Endothelial cell of umbilical vein (primary cell): ENCODE data around the gene CFAP45. TPM values are rescaled to one million over a fixed set of nuclear protein-coding genes. Genes with fewer than 3 reads are reported as not detected.

Experiments
- BruUV-seq: library from RNA; stranded (reverse); fragments of 400-500 nt; replicated peaks from 2 replicates; lab custom pipeline; 2021; lab: Mats Ljungman, UMichigan
- CTCF ChIA-PET: fragments of 300-600, 350-600 bp; sonication (Branson Sonifier 250); formaldehyde crosslinking; loops from one replicate; lab custom pipeline; 2021; ENCODE audit warnings: antibody characterized with exemption, inconsistent platforms; lab: Charles Lee
- POLR2A ChIA-PET: fragments of 300-600, 350-600 bp; sonication (Branson Sonifier 250); formaldehyde crosslinking; loops from one replicate; lab custom pipeline; 2021; ENCODE audit warnings: antibody characterized with exemption, inconsistent platforms; lab: Charles Lee
- DNase-seq: peaks from one replicate; pipeline ENCODE4 v3.0.0-alpha.2; 2011; ENCODE audit warnings: low read depth, low spot score
- FAIRE-seq: peaks from 2 replicates; lab custom pipeline; 2011; peaks lifted over from hg19 to GRCh38; lab: Jason Lieb, UNC
- H2AFZ ChIP-seq: 2 replicates; pipeline ENCODE4 v1.6.0; 2012; ENCODE audit warnings: low read depth, low read length, control low read depth, inconsistent platforms
- H3K27ac ChIP-seq: 2 replicates; pipeline ENCODE4 v1.5.1; 2011; ENCODE audit warnings: low read depth, mild to moderate bottlenecking, control low read depth, low read length, moderate library complexity; ENCODE audit not compliant: insufficient read depth
- H3K27me3 ChIP-seq, 2 experiments: 2 replicates each; pipeline versions ENCODE4 v1.6.0 to v1.6.1; 2011; ENCODE audit warnings: low read length in 2 of 2, mixed read lengths in 1 of 2; ENCODE audit not compliant: control insufficient read depth in 2 of 2, insufficient read depth in 2 of 2
- H3K36me3 ChIP-seq, 2 experiments: 2 replicates in 1 of 2; 3 replicates in 1 of 2; pipeline ENCODE4 v1.5.1; 2011; ENCODE audit warnings: low read length in 2 of 2, mild to moderate bottlenecking in 1 of 2, moderate library complexity in 1 of 2; ENCODE audit not compliant: control insufficient read depth in 2 of 2, insufficient read depth in 2 of 2; ENCODE audit errors: extremely low read depth in 1 of 2
- H3K4me1 ChIP-seq: 3 replicates; pipeline ENCODE4 v1.5.1; 2011; ENCODE audit warnings: mild to moderate bottlenecking, low read length; ENCODE audit not compliant: control insufficient read depth, insufficient read depth; ENCODE audit errors: extremely low read depth
- H3K4me2 ChIP-seq: 2 replicates; pipeline ENCODE4 v1.6.1; 2011; ENCODE audit warnings: low read length, control low read depth, mixed read lengths; ENCODE audit not compliant: insufficient read depth
- H3K4me3 ChIP-seq, 3 experiments: fragments of 200-600 bp in 1 of 3; sonication (generic), shearing (Covaris generic) in 1 of 3; replicated peaks in 1 of 3; 2 replicates each; pipeline ENCODE4 v1.5.1; 2011 to 2016; ENCODE audit warnings: control low read depth in 3 of 3, low read length in 3 of 3, mild to moderate bottlenecking in 2 of 3, inconsistent platforms in 1 of 3, low read depth in 1 of 3, moderate library complexity in 1 of 3; ENCODE audit not compliant: insufficient read depth in 1 of 3
- H3K79me2 ChIP-seq: 2 replicates; pipeline ENCODE4 v1.6.0; 2012; ENCODE audit warnings: low read length, inconsistent platforms; ENCODE audit not compliant: control insufficient read depth, insufficient read depth
- H3K9ac ChIP-seq: replicated peaks from 2 replicates; pipeline ENCODE3; 2011; ENCODE audit warnings: low read length, control low read depth; ENCODE audit not compliant: insufficient read depth; ENCODE audit errors: extremely low read depth
- H3K9me1 ChIP-seq: replicated peaks from 3 replicates; pipeline ENCODE4 v1.6.0; 2011; ENCODE audit warnings: mild to moderate bottlenecking, low read length; ENCODE audit not compliant: control insufficient read depth, insufficient read depth; ENCODE audit errors: extremely low read depth
- H3K9me3 ChIP-seq: replicated peaks from 2 replicates; pipeline ENCODE4 v1.5.1; 2012; ENCODE audit warnings: low read length, inconsistent platforms; ENCODE audit not compliant: control insufficient read depth, insufficient read depth
- H4K20me1 ChIP-seq: replicated peaks from 2 replicates; pipeline ENCODE3; 2011; ENCODE audit warnings: mild to moderate bottlenecking, low read length; ENCODE audit not compliant: control insufficient read depth, insufficient read depth; ENCODE audit errors: extremely low read depth
- CTCF ChIP-seq, 2 donors: IDR thresholded peaks; 1 replicate in 1 of 2; 2 replicates in 1 of 2; pipeline ENCODE4 v1.5.1; 2011; ENCODE audit warnings: low read length in 2 of 2, mild to moderate bottlenecking in 2 of 2, moderate library complexity in 2 of 2, control low read depth in 1 of 2, inconsistent platforms in 1 of 2, low read depth in 1 of 2; ENCODE audit not compliant: insufficient read depth in 1 of 2; ENCODE audit errors: extremely low read depth in 1 of 2
- EZH2 ChIP-seq: IDR thresholded peaks from 2 replicates; pipeline ENCODE4 v1.6.1; 2012; ENCODE audit warnings: borderline replicate concordance, low read depth, mild to moderate bottlenecking, moderate library complexity, low read length, inconsistent platforms; ENCODE audit not compliant: severe bottlenecking
- FOS ChIP-seq: IDR thresholded peaks from 2 replicates; pipeline ENCODE4 v1.6.1; 2011; ENCODE audit warnings: mild to moderate bottlenecking, low read length, moderate library complexity, borderline replicate concordance; ENCODE audit not compliant: insufficient read depth
- GATA2 ChIP-seq: IDR thresholded peaks from 2 replicates; pipeline ENCODE4 v1.7.0; 2011; ENCODE audit warnings: low read depth, mild to moderate bottlenecking, moderate library complexity, mixed read lengths, low read length; ENCODE audit not compliant: insufficient read length, insufficient read depth
- JUN ChIP-seq: IDR thresholded peaks from 2 replicates; pipeline ENCODE4 v1.6.1; 2011; ENCODE audit warnings: borderline replicate concordance, low read depth; ENCODE audit not compliant: insufficient read length, insufficient read depth
- MAX ChIP-seq: IDR thresholded peaks from 2 replicates; pipeline ENCODE4 v1.6.1; 2011; ENCODE audit not compliant: insufficient read depth, insufficient read length
- MYC ChIP-seq: IDR thresholded peaks from one replicate; pipeline ENCODE4 v1.6.1; 2011; ENCODE audit warnings: mild to moderate bottlenecking, low read depth, low read length
- POLR2A ChIP-seq: IDR thresholded peaks from 2 replicates; pipeline ENCODE4 v1.6.1; 2012; ENCODE audit warnings: low read depth, mild to moderate bottlenecking, control low read depth, low read length
- POLR2AphosphoS5 ChIP-seq: IDR thresholded peaks from 2 replicates; pipeline ENCODE4 v1.6.1; 2012; ENCODE audit warnings: low read depth, mild to moderate bottlenecking, control low read depth, low read length, moderate library complexity; ENCODE audit not compliant: insufficient read depth
- dilution Hi-C: fragments of 300-500 bp; cut with MboI; formaldehyde crosslinking; loops from one replicate; pipeline ENCODE4 v1.15.0; 2019; ENCODE audit warnings: low sequenced_read_pairs; ENCODE audit not compliant: extremely low pct_ligation_motif_present
- intact Hi-C: fragments of 100-400 bp; cut with micrococcal nuclease; formaldehyde crosslinking; loops from one replicate; pipeline ENCODE4 v1.10.0; 2022
- polyA plus RNA-seq, 4 experiments: library from polyadenylated mRNA; depleted of rRNA in 3 of 4; stranded (reverse) in 3 of 4; unstranded in 1 of 4; fragments of >200 nt; gene quantifications; 2 replicates each; pipeline versions ENCODE4 v1.2.1 to v1.2.3, GENCODE V29; 2011 to 2012; ENCODE audit warnings: missing spikeins in 1 of 4
- total RNA-seq: library from RNA; stranded (reverse); gene quantifications from 2 replicates; pipeline ENCODE4 v1.2.3, GENCODE V29; 2021

CFAP45 gene
- total and polyA plus RNA-seq, 2 donors (not counting 3 experiments of a cell fraction or from before 2014, with no cell fraction given) = 0.25 to 2.5 TPM

GRCh38 chr1:159898527-159898926 lies 1.4 kb downstream of the CFAP45 start:
- intact Hi-C loops (no loop called here), dilution Hi-C loops (no loop called here)
- no peaks in the 10 kb centered on the region for H3K79me2 ChIP-seq
- BruUV-seq = no TSS peak
- no peaks in the 10 kb centered on the region for H3K27me3 ChIP-seq
- H3K4me1 ChIP-seq = no peaks in the 10 kb centered on the region
- H3K9me3 ChIP-seq = no peaks in the 10 kb centered on the region
- H3K9me1 ChIP-seq = no peaks in the 10 kb centered on the region
- H3K4me3 ChIP-seq = no peak overlapping the region
- H4K20me1 ChIP-seq = no peaks in the 10 kb centered on the region
- FAIRE-seq (no peak), DNase-seq (no peak)
- H3K27ac ChIP-seq = no peak overlapping the region
- H3K36me3 ChIP-seq = no peaks in the 10 kb centered on the region
- H3K4me2 ChIP-seq = no peak overlapping the region
- TF ChIP-seq JUN (no peak), EZH2 (no peak), POLR2A (no peak)
- no peak overlapping the region for H2AFZ ChIP-seq
- ChIA-PET POLR2A (no interaction called here), CTCF (no interaction called here)
- H3K9ac ChIP-seq = no peak overlapping the region

- FAIRE-seq = no peak
- TF ChIP-seq POLR2A = no peak
- no peak for TF ChIP-seq FOS
- no peak for TF ChIP-seq POLR2AphosphoS5
- no peak for TF ChIP-seq MYC
- no peak for TF ChIP-seq MAX
- TF ChIP-seq EZH2 = no peak
- TF ChIP-seq JUN = no peak
- TF ChIP-seq CTCF (IDR thresholded peaks at IDR 0.05; ENCODE audit: extremely low read depth in 1 of 2, insufficient read depth in 1 of 2, low read depth in 1 of 2, low read length in 2 of 2) = no peak
- TF ChIP-seq GATA2 = no peak
- no TSS peak for BruUV-seq
- Histone ChIP-seq H3K4me2 (no peak overlapping the region), H2AFZ (no peak overlapping the region), H4K20me1 (no peaks in the 10 kb centered on the region), H3K36me3 (no peaks in the 10 kb centered on the region), H3K27ac (no peak overlapping the region), H3K9me3 (no peaks in the 10 kb centered on the region), H3K9me1 (no peaks in the 10 kb centered on the region), H3K79me2 (no peaks in the 10 kb centered on the region), H3K4me3 (no peak overlapping the region), H3K27me3 (no peaks in the 10 kb centered on the region), H3K9ac (no peak overlapping the region), H3K4me1 (no peaks in the 10 kb centered on the region)
- CTCF ChIA-PET = no interaction called here
- dilution Hi-C loops = no loop called here
- intact Hi-C loops = no loop called here
- POLR2A ChIA-PET = no interaction called here
- no peak for DNase-seq
Observed at GRCh38 chr1:159897962-159898361, 2.0 kb downstream of the CFAP45 start.
